Gastroesophageal sphincter (tissue), 4 donors: Measurements from ENCODE around the gene FOXP4. TPM values are rescaled to one million over a fixed set of nuclear protein-coding genes. Genes with fewer than 3 reads are reported as not detected.

ENCODE experiments used
- ATAC-seq: fragments of 150-250 bp; one replicate; pipeline ENCODE4 v1.9.1; 2016; ENCODE audit warnings: mild to moderate bottlenecking, moderate library complexity
- H3K27ac ChIP-seq, 4 donors: fragments of 200-600 bp; sonication (generic) in 3 of 4; 1 replicate in 3 of 4; 2 replicates in 1 of 4; pipeline ENCODE4 v1.5.1; 2016 to 2019
- H3K27me3 ChIP-seq: fragments of 200-600 bp; sonication (generic); one replicate; pipeline ENCODE4 v1.5.1; 2019
- H3K36me3 ChIP-seq, 2 donors: fragments of 200-600 bp; sonication (generic); one replicate each; pipeline ENCODE4 v1.5.1; 2019; ENCODE audit warnings: control low read depth in 1 of 2
- H3K4me1 ChIP-seq, 3 donors: fragments of 200-600 bp; sonication (generic); 1 replicate in 2 of 3; 2 replicates in 1 of 3; pipeline ENCODE4 v1.5.1; 2016 to 2019; ENCODE audit warnings: control low read depth in 2 of 3
- H3K4me3 ChIP-seq, 2 donors: fragments of 200-600 bp; sonication (generic); one replicate each; pipeline ENCODE4 v1.5.1; 2019; ENCODE audit warnings: mild to moderate bottlenecking in 1 of 2, moderate library complexity in 1 of 2
- H3K9me3 ChIP-seq, 3 donors: fragments of 200-600 bp; sonication (generic); one replicate each; pipeline ENCODE4 v1.5.1; 2017 to 2019; ENCODE audit warnings: control low read depth in 2 of 3
- EP300 ChIP-seq: sonication (generic); formaldehyde crosslinking; IDR thresholded peaks from one replicate; pipeline ENCODE4 v1.6.1; 2017; ENCODE audit warnings: antibody characterized with exemption, mild to moderate bottlenecking
- POLR2A ChIP-seq, 2 donors: fragments of 450-650 bp; IDR thresholded peaks; one replicate each; pipeline ENCODE4 v1.6.1; 2017; ENCODE audit warnings: antibody characterized with exemption in 2 of 2, mild to moderate bottlenecking in 2 of 2, moderate library complexity in 1 of 2
- POLR2AphosphoS5 ChIP-seq: sonication (generic); formaldehyde crosslinking; IDR thresholded peaks from one replicate; pipeline ENCODE4 v1.6.1; 2017; ENCODE audit warnings: antibody characterized with exemption
- WGBS, 2 donors: methylation state at CpG; one replicate each; pipeline ENCODE4 v1.1.5; 2018; ENCODE audit warnings: low coverage in 1 of 2; 5-methylcytosine and 5-hydroxymethylcytosine counted together
- total RNA-seq, 4 donors: library from RNA; depleted of rRNA; stranded (reverse); fragments of >200 nt; gene quantifications; one replicate each; pipeline ENCODE4 v1.1.0, GENCODE V29; 2016
- TF ChIP-seq, protein P1 (sequence below), 4 experiments: fragments of 200-600 bp in 2 of 4; fragments of 450-650 bp in 2 of 4; sonication (generic) in 1 of 4; IDR thresholded peaks; one replicate each; pipeline ENCODE4 v1.5.1; 2017 to 2019; ENCODE audit warnings: antibody characterized with exemption in 4 of 4, mild to moderate bottlenecking in 2 of 4, moderate library complexity in 2 of 4

Gene FOXP4
- total RNA-seq, 4 donors from 2014 or later: 8.2 to 25.8 (median 11.7) TPM

DNA sequence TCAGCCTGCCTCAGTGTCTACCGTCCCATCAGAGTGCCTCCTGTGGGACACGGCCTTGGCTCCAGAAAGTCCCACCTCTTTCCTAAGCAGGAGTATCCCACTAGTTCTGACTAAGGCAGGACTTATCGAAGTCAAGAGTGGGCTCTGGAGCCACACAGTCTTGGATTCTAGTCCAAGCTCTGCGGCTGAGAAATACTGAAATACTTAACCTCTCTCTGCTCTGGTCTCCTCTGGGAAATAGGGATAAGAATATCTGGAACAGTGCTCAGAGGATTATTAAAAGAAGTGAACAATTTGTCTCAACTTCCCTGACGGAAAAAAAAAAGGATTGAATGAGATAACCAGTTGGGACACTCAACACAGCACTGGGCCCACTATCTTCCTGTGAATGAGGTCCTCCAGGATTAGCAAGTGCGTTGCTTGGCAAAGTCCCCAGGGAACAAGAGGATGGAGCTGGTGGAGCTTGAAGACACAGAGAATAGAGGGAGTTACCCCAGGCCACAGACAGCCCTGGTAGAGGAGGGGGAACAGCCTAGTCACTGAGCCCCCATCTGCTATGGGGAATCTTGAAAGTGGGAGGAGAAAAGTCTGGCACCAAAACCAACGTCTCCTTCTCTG lies 34.6 kb upstream of the FOXP4 start:
- Histone ChIP-seq H3K36me3 (no peaks in the 10 kb centered on the region), H3K27me3 (peaks cover 23% of the 10 kb centered on the region), H3K4me3 (no peak overlapping the region), H3K27ac (no peak overlapping the region), H3K4me1 (peaks cover 0 to 3% (median 0%) of the 10 kb centered on the region in 3 donors), H3K9me3 (no peaks in the 10 kb centered on the region)
- WGBS, 2 donors: 69 to 88% methylated on average over 1 to 4 of the region's 7 CpGs
- TF ChIP-seq, protein P1, sequence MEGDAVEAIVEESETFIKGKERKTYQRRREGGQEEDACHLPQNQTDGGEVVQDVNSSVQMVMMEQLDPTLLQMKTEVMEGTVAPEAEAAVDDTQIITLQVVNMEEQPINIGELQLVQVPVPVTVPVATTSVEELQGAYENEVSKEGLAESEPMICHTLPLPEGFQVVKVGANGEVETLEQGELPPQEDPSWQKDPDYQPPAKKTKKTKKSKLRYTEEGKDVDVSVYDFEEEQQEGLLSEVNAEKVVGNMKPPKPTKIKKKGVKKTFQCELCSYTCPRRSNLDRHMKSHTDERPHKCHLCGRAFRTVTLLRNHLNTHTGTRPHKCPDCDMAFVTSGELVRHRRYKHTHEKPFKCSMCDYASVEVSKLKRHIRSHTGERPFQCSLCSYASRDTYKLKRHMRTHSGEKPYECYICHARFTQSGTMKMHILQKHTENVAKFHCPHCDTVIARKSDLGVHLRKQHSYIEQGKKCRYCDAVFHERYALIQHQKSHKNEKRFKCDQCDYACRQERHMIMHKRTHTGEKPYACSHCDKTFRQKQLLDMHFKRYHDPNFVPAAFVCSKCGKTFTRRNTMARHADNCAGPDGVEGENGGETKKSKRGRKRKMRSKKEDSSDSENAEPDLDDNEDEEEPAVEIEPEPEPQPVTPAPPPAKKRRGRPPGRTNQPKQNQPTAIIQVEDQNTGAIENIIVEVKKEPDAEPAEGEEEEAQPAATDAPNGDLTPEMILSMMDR (IDR thresholded peaks at IDR 0.05): no peak
- TF ChIP-seq EP300 (no peak), POLR2A (IDR thresholded peaks at IDR 0.05) (no peak), POLR2AphosphoS5 (no peak)
- ATAC-seq: no peak

DNA sequence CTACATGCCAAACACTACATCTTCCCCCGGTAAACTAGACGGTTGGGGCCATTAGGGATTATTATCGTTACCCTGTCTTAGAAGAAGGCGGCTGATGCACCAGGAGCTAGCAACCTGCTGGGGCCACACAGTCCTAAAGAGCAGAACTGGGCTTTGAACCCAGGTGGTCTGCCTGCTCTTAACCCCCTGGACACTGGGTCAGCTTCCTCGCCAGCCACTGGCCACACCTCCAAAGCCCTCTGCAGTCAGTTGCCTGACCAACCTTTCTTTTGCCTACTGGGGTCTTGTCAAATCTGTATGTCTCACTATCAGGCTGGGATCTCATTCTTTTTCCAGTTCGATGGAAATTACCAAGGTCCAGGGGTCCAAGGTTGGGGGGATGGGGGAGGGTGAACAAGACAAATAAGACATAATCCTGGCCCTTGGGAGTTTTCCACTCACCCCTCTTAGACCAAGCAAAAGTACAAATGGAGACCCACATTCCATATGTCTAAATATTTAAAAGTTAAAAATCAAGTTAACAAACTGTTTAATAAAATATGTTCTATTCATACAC lies 34.0 kb upstream of the FOXP4 start:
- Histone ChIP-seq H3K27me3 (peaks cover 23% of the 10 kb centered on the region), H3K4me3 (no peak overlapping the region), H3K27ac (no peak overlapping the region), H3K9me3 (no peaks in the 10 kb centered on the region), H3K36me3 (no peaks in the 10 kb centered on the region), H3K4me1 (no peaks in the 10 kb centered on the region)
- WGBS, 2 donors: 88 to 97% methylated on average over 4 to 6 of the region's 6 CpGs
- no peak for ATAC-seq
- TF ChIP-seq POLR2AphosphoS5: no peak
- TF ChIP-seq, protein P1 (IDR thresholded peaks at IDR 0.05): no peak
- TF ChIP-seq EP300: no peak
- TF ChIP-seq POLR2A (IDR thresholded peaks at IDR 0.05): no peak

DNA sequence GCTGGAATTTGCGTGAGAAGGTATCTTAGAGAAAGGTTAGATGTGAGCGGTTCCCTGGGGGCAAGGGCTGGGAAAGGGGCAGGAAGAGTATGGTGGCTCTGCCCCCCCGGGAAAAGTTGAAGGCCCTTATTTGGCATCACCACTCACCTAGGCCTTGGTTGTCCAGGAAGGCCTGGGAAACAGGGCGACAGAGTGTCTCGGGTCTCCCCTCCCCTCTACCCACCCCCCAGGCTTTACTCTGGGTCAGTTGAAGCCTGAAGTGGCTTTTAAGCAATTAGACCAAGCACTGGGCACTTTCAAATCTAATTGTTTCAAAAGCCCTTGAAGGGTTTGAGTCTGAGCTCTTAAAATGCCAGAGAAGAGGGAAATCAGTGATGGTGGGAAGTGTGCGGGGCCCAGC lies 30.2 kb upstream of the FOXP4 start:
- no peaks in the 10 kb centered on the region for H3K4me1 ChIP-seq
- TF ChIP-seq, protein P1 (IDR thresholded peaks at IDR 0.05): no peak
- TF ChIP-seq POLR2AphosphoS5 (no peak), POLR2A (IDR thresholded peaks at IDR 0.05) (no peak), EP300 (no peak)
- H3K9me3 ChIP-seq: no peaks in the 10 kb centered on the region
- H3K36me3 ChIP-seq: no peaks in the 10 kb centered on the region
- peaks cover 13% of the 10 kb centered on the region for H3K27me3 ChIP-seq
- WGBS, 2 donors: 85 to 95% methylated on average over 2 to 5 of the region's 6 CpGs
- H3K4me3 ChIP-seq: no peak overlapping the region
- H3K27ac ChIP-seq: no peak overlapping the region
- ATAC-seq: no peak

DNA sequence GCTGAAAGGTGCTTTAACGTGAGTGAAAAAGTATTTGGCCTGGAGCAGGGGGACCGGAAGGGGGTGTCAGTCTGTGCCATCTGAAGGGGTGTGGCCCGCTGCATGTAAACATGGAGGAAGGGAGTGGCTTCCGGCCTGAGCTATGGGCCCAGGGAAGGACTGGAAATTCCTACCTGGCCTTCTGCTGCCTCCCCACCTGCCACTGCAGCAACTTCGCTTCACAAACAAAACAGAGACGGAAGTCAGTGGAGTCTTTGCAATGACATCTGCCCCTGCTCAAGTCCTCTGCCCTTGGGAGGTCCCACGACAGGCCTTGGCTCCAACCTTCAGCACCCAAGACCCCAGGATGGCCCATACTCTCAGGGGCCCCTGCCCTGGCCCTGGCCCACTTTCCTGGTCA lies 28.1 kb upstream of the FOXP4 start:
- 86% methylated on average over 5 of the region's 7 CpGs; no CpG with 5 or more reads in 1 of the 2 donors for WGBS, 2 donors
- H3K27ac ChIP-seq: no peak overlapping the region

More for the DNA sequence above, 28.1 kb upstream of the FOXP4 start:
- ATAC-seq: no peak
- no peaks in the 10 kb centered on the region for H3K36me3 ChIP-seq
- peaks cover 21% of the 10 kb centered on the region for H3K27me3 ChIP-seq
- H3K4me3 ChIP-seq: no peak overlapping the region
- H3K9me3 ChIP-seq: no peaks in the 10 kb centered on the region
- no peak for TF ChIP-seq POLR2A (IDR thresholded peaks at IDR 0.05)
- no peak for TF ChIP-seq EP300
- no peak for TF ChIP-seq POLR2AphosphoS5
- TF ChIP-seq, protein P1 (IDR thresholded peaks at IDR 0.05): no peak
- no peaks in the 10 kb centered on the region for H3K4me1 ChIP-seq
